ENCODE results near the gene TTC7B. TPM values are rescaled to one million over a fixed set of nuclear protein-coding genes. Genes with fewer than 3 reads are reported as not detected.

TTC7B gene
- total RNA-seq, 3 donors from 2014 or later = 5.0 to 6.0 (median 5.1) TPM

DNA sequence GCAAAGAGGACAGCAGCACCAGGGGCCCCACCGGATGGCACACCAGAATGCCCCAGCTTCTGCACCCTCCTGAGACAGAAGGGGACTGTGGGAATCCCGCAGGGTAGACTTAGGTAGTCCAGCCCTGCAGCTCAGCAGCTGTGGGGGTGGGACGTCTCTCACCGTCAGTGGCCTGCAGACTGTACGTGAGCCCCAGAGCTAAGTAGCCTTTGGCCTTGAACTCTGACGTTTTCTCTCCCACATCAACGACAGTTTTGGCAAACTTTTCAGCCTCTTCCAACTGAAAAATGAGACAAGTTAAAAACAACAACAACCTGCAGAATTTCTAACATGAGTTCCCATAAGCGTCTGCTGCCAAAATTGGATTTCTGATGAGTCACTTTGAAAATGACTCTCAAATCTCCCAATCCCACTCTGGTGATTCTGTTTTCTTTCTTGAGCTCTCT lies 161.4 kb downstream of the TTC7B start:
- H3K27me3 Mint-ChIP-seq (ENCODE audit: low read depth) = no peaks in the 10 kb centered on the region
- no peak for DNase-seq
- no peak for ATAC-seq
- no peak overlapping the region for H3K4me3 Mint-ChIP-seq
- peaks cover 7% of the 10 kb centered on the region for H3K4me1 Mint-ChIP-seq (ENCODE audit: low read depth)
- H3K9me3 Mint-ChIP-seq = no peaks in the 10 kb centered on the region
- no peaks in the 10 kb centered on the region for H3K36me3 Mint-ChIP-seq (ENCODE audit: insufficient read depth)

DNA sequence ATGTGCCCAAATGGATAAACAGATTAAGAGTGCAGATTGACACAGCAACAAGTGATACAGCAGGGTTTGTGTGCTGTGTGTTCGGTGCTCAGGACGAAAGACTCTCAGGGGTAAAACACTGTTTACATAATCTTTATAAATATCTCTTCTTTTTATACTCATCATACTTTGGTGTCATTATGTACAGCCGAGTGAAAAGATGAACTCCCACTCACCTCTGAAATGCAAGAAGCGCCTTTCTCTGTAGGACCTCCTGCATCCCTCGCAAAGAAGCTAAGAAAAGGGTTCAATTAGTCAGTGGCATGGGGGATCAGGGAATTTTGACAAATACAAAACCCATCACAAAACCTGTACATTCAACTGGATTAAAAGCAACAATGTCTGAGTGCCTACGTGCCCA lies 163.6 kb downstream of the TTC7B start:
- DNase-seq = no peak
- H3K4me3 Mint-ChIP-seq = no peak overlapping the region
- ATAC-seq = no peak
- H3K36me3 Mint-ChIP-seq (ENCODE audit: insufficient read depth) = no peaks in the 10 kb centered on the region
- H3K4me1 Mint-ChIP-seq (ENCODE audit: low read depth) = no peaks in the 10 kb centered on the region
- H3K27me3 Mint-ChIP-seq (ENCODE audit: low read depth) = no peaks in the 10 kb centered on the region
- no peaks in the 10 kb centered on the region for H3K9me3 Mint-ChIP-seq

DNA sequence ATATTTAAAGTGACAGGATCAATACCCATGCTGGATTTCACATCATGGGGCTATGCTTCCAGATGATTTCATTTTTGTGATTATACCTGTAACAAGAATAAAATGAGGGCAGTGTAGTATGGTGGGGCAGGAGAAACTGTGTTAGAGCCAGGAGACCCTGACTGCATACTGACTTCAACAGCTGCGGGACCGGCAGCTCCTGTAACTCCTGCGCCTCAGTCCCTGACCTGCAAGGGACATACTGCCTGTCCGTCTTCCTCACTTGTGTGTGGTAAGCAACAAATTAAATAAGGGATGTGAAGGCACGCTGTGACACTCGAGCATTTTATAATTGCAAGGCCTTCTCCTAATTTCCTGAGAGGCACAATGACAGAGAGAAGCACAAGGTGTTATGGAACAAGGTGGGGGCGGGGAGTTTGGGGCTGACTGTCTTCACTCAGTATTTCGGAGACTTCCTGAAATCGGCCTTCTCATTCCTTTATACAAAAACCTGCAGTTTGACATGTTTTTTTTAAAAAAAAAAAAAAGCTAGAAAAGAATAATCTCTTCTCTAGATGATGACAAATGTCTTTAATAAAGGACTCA lies 164.2 kb downstream of the TTC7B start:
- DNase-seq (no peak), ATAC-seq (no peak)
- Mint-ChIP-seq H3K36me3 (ENCODE audit: insufficient read depth) (no peaks in the 10 kb centered on the region), H3K4me3 (no peak overlapping the region), H3K9me3 (no peaks in the 10 kb centered on the region), H3K27me3 (ENCODE audit: low read depth) (no peaks in the 10 kb centered on the region), H3K4me1 (ENCODE audit: low read depth) (no peaks in the 10 kb centered on the region)

DNA sequence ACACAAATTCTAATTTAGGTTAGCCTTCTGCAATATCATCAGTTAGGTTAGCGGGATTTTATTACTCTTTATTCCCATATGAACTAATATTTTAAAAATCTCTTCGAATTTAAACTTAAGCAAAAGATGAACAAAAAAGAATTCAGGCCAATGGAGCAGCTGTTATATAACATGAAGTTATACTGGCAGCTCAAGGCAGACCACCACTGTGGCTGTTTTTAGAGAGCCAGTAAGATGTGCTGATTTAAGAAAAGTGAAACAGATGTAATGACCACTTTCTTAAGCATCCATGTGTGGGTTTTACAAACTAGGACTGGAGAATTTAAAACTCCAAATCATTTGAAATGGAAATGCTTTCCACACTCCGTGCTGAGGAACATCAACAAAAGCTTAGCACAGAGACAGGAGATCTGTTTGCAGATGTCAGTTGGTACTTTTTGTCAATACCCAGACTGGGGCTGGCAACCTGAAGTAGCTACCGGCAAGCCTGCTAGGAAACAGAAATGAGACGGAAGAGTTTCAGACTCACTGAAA lies 164.9 kb downstream of the TTC7B start:
- no peak for DNase-seq
- no peaks in the 10 kb centered on the region for H3K27me3 Mint-ChIP-seq (ENCODE audit: low read depth)
- no peak for ATAC-seq
- H3K36me3 Mint-ChIP-seq (ENCODE audit: insufficient read depth) = no peaks in the 10 kb centered on the region
- no peaks in the 10 kb centered on the region for H3K9me3 Mint-ChIP-seq
- no peak overlapping the region for H3K4me3 Mint-ChIP-seq
- H3K4me1 Mint-ChIP-seq (ENCODE audit: low read depth) = no peaks in the 10 kb centered on the region

DNA sequence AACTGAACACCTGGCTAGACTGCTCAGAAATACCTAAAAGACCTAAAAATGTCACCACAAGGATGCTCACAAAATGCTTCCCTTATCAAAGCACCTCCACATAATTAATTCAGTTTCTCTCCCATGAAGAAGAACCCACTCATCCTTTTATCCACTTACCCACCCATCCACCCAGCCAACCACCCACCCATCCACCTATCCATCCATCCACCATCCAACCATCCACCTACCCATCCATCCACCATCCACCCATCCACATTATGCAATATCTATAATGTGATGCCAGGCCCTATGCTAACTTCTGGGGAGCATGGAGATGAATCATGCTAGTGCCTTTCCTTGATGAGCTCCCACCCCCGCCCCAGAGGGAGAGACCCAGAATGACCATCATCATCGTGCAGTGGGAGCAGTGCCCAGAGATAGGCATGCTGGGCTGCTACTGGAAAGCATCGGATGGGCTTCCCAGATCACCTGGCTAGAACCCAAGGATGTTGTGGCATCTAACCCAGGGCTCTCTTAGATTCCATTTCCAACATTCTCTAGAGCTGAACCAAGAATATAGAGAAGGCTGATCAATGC lies 166.6 kb downstream of the TTC7B start:
- no peaks in the 10 kb centered on the region for H3K9me3 Mint-ChIP-seq
- no peak overlapping the region for H3K4me3 Mint-ChIP-seq
- ATAC-seq (no peak), DNase-seq (no peak)
- H3K27me3 Mint-ChIP-seq (ENCODE audit: low read depth) = no peaks in the 10 kb centered on the region
- no peaks in the 10 kb centered on the region for H3K4me1 Mint-ChIP-seq (ENCODE audit: low read depth)
- no peaks in the 10 kb centered on the region for H3K36me3 Mint-ChIP-seq (ENCODE audit: insufficient read depth)

GRCh38 chr14:90649083-90649482 lies 167.1 kb downstream of the TTC7B start:
- H3K27me3 Mint-ChIP-seq (ENCODE audit: low read depth) = no peaks in the 10 kb centered on the region
- H3K4me1 Mint-ChIP-seq (ENCODE audit: low read depth) = no peaks in the 10 kb centered on the region
- no peaks in the 10 kb centered on the region for H3K36me3 Mint-ChIP-seq (ENCODE audit: insufficient read depth)
- DNase-seq = no peak
- no peaks in the 10 kb centered on the region for H3K9me3 Mint-ChIP-seq
- ATAC-seq = no peak
- no peak overlapping the region for H3K4me3 Mint-ChIP-seq

DNA sequence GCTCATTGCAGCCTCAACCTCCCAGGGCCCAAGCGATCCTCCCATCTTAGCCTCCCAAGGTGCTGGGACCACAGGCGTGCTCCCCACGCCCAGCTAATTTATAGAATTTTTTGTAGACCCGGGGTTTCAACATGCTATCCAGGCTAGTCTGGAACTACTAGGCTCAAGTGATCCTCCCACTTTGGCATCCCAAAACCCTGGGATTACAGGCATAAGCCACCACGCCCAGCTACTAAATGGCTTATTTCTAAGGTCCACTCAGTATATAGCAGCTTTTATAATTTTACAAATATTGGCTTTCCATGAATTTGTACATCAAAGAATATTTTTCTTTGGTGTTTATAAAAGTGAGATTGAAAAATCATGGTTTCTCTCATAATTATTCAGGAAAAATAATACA lies 167.8 kb downstream of the TTC7B start:
- Mint-ChIP-seq H3K4me3 (no peak overlapping the region), H3K4me1 (ENCODE audit: low read depth) (no peaks in the 10 kb centered on the region), H3K9me3 (no peaks in the 10 kb centered on the region), H3K36me3 (ENCODE audit: insufficient read depth) (no peaks in the 10 kb centered on the region), H3K27me3 (ENCODE audit: low read depth) (no peaks in the 10 kb centered on the region)
- no peak for ATAC-seq
- DNase-seq = no peak

DNA sequence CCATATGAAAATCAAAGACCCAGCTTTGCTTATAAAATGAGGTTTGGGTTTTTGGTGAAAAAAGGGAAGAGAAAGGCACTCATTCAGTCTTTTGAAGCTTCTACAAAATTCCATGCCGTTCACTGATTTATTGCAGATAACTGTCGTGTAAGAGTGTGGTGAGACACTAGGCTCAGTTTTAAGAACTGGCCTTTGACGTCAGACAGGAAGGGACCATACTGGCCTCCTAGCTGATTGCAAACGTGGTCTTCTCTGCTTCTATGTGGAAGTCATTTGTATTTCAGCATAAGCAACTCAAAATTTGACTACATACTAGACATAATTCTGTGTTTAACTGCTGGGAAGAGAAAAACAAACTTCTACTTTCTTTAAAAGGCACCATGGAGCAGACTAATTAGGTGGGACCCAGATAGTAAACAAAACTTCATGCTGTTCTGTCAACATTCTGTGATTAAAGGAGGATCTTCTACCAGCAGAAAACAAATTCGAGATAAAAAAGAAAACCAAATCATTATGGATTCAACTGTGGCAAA lies 168.7 kb downstream of the TTC7B start:
- no peaks in the 10 kb centered on the region for H3K4me1 Mint-ChIP-seq (ENCODE audit: low read depth)
- H3K4me3 Mint-ChIP-seq = no peak overlapping the region

GRCh38 chr14:90645842-90646443 lies 170.3 kb downstream of the TTC7B start:
- H3K9me3 Mint-ChIP-seq = no peaks in the 10 kb centered on the region
- DNase-seq (no peak), ATAC-seq (no peak)
- no peak overlapping the region for H3K4me3 Mint-ChIP-seq
- no peaks in the 10 kb centered on the region for H3K36me3 Mint-ChIP-seq (ENCODE audit: insufficient read depth)
- no peaks in the 10 kb centered on the region for H3K27me3 Mint-ChIP-seq (ENCODE audit: low read depth)
- H3K4me1 Mint-ChIP-seq (ENCODE audit: low read depth) = no peaks in the 10 kb centered on the region

More for the DNA sequence above, 168.7 kb downstream of the TTC7B start:
- H3K36me3 Mint-ChIP-seq (ENCODE audit: insufficient read depth) = no peaks in the 10 kb centered on the region
- no peaks in the 10 kb centered on the region for H3K9me3 Mint-ChIP-seq
- ATAC-seq (no peak), DNase-seq (no peak)
- no peaks in the 10 kb centered on the region for H3K27me3 Mint-ChIP-seq (ENCODE audit: low read depth)

- H3K4me1 Mint-ChIP-seq (ENCODE audit: low read depth) = no peaks in the 10 kb centered on the region
- DNase-seq (no peak), ATAC-seq (no peak)
- H3K4me3 Mint-ChIP-seq = no peak overlapping the region
- no peaks in the 10 kb centered on the region for H3K36me3 Mint-ChIP-seq (ENCODE audit: insufficient read depth)
- no peaks in the 10 kb centered on the region for H3K27me3 Mint-ChIP-seq (ENCODE audit: low read depth)
- H3K9me3 Mint-ChIP-seq = no peaks in the 10 kb centered on the region
Measured at GRCh38 chr14:90644882-90645281, 171.3 kb downstream of the TTC7B start.

- ATAC-seq (no peak), DNase-seq (no peak)
- H3K4me1 Mint-ChIP-seq (ENCODE audit: low read depth) = no peaks in the 10 kb centered on the region
- H3K36me3 Mint-ChIP-seq (ENCODE audit: insufficient read depth) = no peaks in the 10 kb centered on the region
- H3K9me3 Mint-ChIP-seq = no peaks in the 10 kb centered on the region
- H3K4me3 Mint-ChIP-seq = no peak overlapping the region
- no peaks in the 10 kb centered on the region for H3K27me3 Mint-ChIP-seq (ENCODE audit: low read depth)
Measured at GRCh38 chr14:90643982-90644670, 172.1 kb downstream of the TTC7B start.

DNA sequence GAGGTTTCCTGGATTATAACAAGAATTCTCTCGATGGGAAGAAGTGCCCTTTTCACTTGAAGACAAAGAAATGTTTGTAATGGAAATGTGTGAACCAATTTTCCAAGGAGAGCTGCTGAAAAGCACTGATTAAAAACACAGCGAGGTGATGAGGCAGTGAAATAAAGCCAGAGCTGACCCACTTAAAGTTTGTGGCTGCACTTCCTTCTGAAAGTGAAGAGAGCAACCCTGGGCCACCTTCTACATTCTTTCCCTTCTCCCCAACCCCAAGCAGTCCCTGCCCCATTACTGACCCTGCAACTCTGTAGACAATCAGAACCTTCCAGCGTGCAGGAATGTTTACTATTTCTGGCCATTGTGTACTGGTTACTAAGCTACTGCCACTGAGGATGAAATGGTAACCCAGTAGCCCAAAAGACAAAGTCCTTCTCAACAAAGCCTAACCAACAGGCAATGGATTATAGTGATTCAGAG lies 173.9 kb downstream of the TTC7B start:
- no peaks in the 10 kb centered on the region for H3K36me3 Mint-ChIP-seq (ENCODE audit: insufficient read depth)
- no peak overlapping the region for H3K4me3 Mint-ChIP-seq
- no peak for DNase-seq
- ATAC-seq = no peak
- no peaks in the 10 kb centered on the region for H3K27me3 Mint-ChIP-seq (ENCODE audit: low read depth)
- no peaks in the 10 kb centered on the region for H3K9me3 Mint-ChIP-seq
- H3K4me1 Mint-ChIP-seq (ENCODE audit: low read depth) = no peaks in the 10 kb centered on the region

DNA sequence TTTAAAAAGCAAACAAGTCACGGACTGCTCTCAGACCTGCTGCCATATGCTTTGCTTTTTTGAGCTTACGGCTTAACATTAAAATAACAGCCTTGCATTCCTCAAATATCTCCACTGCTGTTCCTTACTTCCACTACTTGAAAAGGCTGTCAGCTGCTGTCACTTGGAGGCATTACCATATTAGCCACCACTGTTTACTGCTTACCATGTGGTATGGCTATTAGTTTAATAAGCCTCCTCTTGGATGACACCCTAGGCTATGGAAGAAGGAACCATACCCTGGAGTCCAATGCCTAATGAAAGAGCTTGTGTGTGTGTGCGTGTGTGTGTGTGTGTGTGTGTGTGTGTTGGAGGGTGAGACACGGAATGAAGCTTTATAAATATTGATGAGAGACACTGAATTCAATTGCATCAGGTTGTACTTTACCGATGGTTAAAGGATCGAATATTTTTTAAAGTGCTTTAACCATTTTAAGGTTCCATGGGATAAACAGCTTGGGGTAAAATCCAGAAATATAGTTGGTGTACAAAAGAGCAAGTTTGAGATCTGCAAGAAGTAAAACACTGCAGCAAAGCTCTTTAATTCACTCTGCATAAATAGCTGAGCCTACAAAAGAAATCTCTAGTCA lies 174.5 kb downstream of the TTC7B start:
- no peaks in the 10 kb centered on the region for H3K36me3 Mint-ChIP-seq (ENCODE audit: insufficient read depth)
- H3K27me3 Mint-ChIP-seq (ENCODE audit: low read depth) = no peaks in the 10 kb centered on the region
- no peaks in the 10 kb centered on the region for H3K4me1 Mint-ChIP-seq (ENCODE audit: low read depth)
- DNase-seq = no peak
- no peak for ATAC-seq
- H3K9me3 Mint-ChIP-seq = no peaks in the 10 kb centered on the region
- H3K4me3 Mint-ChIP-seq = no peak overlapping the region

GRCh38 chr14:90641168-90641567 lies 175.1 kb downstream of the TTC7B start:
- Mint-ChIP-seq H3K4me3 (no peak overlapping the region), H3K9me3 (no peaks in the 10 kb centered on the region), H3K4me1 (ENCODE audit: low read depth) (no peaks in the 10 kb centered on the region), H3K27me3 (ENCODE audit: low read depth) (no peaks in the 10 kb centered on the region), H3K36me3 (ENCODE audit: insufficient read depth) (no peaks in the 10 kb centered on the region)
- DNase-seq = no peak
- no peak for ATAC-seq
